ENCODE results near the gene ECI1.
"Not testable (repeated sequence)": the region's sequence is repeated elsewhere in the genome, so short reads cannot be mapped to it uniquely, and the experiment has no call there.

Gene ECI1

DNA sequence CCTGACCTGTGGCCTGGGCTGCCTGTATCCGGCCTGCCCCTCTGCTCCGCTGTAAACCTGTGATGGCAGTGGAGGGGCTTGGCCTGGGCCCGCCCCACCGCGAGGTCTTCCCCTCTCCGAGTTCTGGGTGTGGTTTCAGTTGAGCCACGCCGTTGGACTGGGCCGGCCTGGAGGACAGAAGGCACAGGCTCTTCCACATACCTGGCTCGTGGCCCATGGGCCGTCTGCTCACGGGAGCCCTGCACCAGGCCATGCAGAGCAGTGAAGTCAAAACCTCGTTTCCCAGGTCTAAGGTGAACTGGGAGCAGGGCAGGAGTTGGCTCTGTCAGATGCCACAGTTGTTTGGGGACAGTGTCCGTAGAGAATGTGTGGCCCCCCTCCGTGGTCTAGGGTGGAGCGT lies 22.1 kb upstream of the ECI1 start:
- H3K27ac Mint-ChIP-seq: no peak overlapping the region
- H3K9me3 Mint-ChIP-seq: no peaks in the 10 kb centered on the region
- H3K4me3 Mint-ChIP-seq: no peak overlapping the region
- no peak for DNase-seq
- TF ChIP-seq, protein P1, sequence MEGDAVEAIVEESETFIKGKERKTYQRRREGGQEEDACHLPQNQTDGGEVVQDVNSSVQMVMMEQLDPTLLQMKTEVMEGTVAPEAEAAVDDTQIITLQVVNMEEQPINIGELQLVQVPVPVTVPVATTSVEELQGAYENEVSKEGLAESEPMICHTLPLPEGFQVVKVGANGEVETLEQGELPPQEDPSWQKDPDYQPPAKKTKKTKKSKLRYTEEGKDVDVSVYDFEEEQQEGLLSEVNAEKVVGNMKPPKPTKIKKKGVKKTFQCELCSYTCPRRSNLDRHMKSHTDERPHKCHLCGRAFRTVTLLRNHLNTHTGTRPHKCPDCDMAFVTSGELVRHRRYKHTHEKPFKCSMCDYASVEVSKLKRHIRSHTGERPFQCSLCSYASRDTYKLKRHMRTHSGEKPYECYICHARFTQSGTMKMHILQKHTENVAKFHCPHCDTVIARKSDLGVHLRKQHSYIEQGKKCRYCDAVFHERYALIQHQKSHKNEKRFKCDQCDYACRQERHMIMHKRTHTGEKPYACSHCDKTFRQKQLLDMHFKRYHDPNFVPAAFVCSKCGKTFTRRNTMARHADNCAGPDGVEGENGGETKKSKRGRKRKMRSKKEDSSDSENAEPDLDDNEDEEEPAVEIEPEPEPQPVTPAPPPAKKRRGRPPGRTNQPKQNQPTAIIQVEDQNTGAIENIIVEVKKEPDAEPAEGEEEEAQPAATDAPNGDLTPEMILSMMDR (IDR thresholded peaks at IDR 0.05): no peak
- H3K27me3 Mint-ChIP-seq (ENCODE audit: low read depth, poor library complexity): no peaks in the 10 kb centered on the region
- H3K4me1 Mint-ChIP-seq: peaks cover 38% of the 10 kb centered on the region
- peaks cover 4% of the 10 kb centered on the region for H3K36me3 Mint-ChIP-seq (ENCODE audit: low read depth)

DNA sequence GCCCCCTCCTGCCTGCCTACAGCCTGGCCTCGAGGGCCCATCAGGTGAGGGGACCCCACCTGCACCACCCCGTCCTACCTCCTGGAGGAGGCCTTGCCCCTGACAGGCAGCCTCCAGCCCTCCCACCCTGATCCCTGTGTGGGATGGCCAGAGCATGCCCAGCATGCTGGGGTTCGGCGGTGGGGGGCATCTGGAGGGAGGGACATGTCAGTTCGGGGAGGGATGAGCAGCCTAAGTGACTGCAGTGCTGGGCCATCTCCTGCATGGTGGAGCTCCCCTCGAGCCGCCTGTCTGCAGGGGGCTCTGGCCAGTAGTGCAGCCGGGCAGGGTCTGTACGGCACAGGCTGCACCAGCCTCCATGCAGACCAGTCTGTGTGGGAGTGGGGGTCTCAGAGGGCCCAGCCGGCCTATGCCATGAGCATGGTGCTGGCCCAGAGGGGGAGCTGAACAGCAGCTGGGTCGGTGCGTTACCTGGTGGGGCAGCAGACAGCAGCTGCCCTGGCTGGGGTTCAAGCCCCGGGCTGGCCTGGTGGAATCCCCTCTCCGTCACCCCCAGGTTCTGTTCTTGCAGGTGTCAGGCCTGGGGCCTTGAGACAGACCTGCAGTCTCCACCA lies 20.6 kb upstream of the ECI1 start:
- H3K9me3 Mint-ChIP-seq: no peaks in the 10 kb centered on the region
- no peak overlapping the region for H3K4me3 Mint-ChIP-seq
- peaks cover 4% of the 10 kb centered on the region for H3K36me3 Mint-ChIP-seq (ENCODE audit: low read depth)
- no peak overlapping the region for H3K27ac Mint-ChIP-seq
- H3K4me1 Mint-ChIP-seq: peaks cover 26% of the 10 kb centered on the region
- DNase-seq: no peak
- TF ChIP-seq, protein P1 (IDR thresholded peaks at IDR 0.05): no peak
- peaks cover 4% of the 10 kb centered on the region for H3K27me3 Mint-ChIP-seq (ENCODE audit: low read depth, poor library complexity)

DNA sequence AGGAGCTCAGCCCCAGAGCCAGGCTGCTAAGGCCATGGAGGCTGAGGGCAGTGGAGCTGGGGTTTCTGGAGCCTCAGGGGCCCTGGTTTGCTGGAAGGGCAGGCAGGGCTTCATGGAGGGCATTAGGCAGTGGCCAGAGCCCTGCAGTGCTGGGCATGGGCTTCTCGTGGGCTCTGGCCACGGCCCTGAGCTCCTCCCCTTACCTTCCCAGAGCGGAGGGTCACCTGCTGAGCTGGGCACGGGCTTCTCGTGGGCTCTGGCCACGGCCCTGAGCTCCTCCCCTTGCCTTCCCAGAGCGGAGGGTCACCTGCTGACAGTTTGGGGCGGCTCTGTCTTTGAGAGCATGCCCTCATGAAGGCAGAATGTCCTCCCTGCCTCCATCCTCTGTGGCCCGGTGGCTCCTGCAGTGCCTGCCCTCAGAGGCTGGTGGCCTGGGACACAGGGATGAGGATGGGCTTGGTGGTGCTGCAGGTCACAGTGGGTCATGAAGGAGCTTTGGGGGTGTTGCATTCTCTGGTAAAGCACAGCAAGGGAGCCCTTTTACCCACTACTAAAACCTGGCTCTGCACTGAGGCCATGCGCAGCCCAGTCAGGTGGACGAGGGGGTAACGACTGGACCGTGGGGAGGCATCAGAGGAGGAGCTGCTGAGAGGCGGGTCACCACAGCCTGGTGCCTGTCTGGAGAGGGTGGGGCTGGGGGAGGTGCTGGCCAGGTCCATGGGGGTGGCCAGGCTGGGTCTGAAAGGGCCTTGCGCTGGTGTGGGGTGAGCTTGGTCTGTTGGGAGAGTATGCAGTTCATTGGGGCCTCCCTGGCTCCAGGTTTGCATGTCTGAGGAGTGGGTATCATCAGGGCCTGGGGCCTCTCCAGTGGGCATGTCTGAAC lies 19.4 kb upstream of the ECI1 start:
- H3K4me1 Mint-ChIP-seq: peaks cover 26% of the 10 kb centered on the region
- DNase-seq: no peak
- H3K27ac Mint-ChIP-seq: no peak overlapping the region
- H3K9me3 Mint-ChIP-seq: no peaks in the 10 kb centered on the region
- TF ChIP-seq, protein P1 (IDR thresholded peaks at IDR 0.05): no peak
- peaks cover 4% of the 10 kb centered on the region for H3K36me3 Mint-ChIP-seq (ENCODE audit: low read depth)
- H3K4me3 Mint-ChIP-seq: no peak overlapping the region
- peaks cover 4% of the 10 kb centered on the region for H3K27me3 Mint-ChIP-seq (ENCODE audit: low read depth, poor library complexity)

DNA sequence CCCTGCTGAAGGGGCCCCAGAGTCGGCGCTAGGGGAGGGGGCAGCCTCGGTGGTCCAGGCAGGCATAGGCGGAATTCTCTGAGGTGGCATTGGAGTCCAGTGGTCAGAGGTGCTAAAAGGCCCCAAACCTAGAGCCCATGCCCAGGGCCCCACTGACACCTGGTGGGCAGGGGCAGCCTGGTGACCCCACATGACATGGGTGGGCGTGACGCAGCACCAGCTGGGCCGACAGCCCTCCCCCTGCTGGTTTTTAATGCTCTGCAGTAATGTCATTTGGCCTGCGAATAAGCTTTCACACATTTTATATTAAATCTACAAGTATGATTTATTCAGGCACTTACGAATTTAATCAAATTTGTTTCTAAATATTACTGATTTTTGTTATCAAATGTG lies 18.7 kb upstream of the ECI1 start:
- TF ChIP-seq, protein P1 (IDR thresholded peaks at IDR 0.05): no peak
- peaks cover 6% of the 10 kb centered on the region for H3K36me3 Mint-ChIP-seq (ENCODE audit: low read depth)
- H3K4me3 Mint-ChIP-seq: peak overlapping the region; percentile 94
- no peak overlapping the region for H3K27ac Mint-ChIP-seq
- peaks cover 4% of the 10 kb centered on the region for H3K27me3 Mint-ChIP-seq (ENCODE audit: low read depth, poor library complexity)
- no peaks in the 10 kb centered on the region for H3K9me3 Mint-ChIP-seq
- H3K4me1 Mint-ChIP-seq: peaks cover 30% of the 10 kb centered on the region
- DNase-seq: no peak

DNA sequence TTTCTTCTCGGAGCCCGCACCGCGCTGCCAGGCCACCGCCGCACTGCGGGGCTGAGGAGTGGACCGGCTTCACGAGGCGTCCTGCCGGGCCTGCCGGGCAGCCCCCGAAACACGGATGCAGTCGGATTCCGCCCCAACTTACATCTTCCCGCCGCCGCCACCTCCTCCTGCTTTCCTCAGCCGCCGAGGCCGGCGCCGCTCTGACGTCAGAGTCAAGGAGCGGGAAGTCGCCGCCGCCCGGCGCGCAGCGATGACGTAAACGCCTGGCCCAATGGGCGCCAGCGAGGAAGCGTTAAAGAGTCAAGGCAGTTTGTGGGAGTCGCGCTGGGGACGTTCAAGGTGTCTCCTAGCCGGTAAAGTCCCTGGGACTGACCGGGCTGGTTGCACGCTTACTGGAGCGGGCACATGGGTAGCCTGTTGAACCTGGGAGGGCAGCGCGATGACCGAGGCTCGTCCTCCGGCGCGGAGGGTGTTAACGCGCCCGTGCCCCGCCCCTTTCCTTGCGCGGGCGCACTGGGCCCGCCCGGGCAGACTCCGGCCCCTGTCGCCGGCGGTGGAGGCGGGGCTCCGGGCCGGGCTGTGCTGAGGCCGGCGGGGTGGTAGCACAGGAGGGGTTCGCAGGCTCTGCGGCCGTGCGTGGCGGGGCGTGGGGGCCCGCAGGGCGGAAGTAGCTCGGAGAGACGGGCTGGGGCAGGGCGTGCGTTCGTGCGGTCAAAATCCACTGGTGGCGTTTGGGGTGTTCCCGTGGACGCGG lies 16.7 kb upstream of the ECI1 start, which contains the start of gene RNPS1:
Gene RNPS1 (minus strand): TSS at position 214 of the 754 bp plus-strand sequence. CDS start 3,483 bp downstream, outside the sequence.
- H3K27ac Mint-ChIP-seq: peak within 1 kb of the TSS; percentile 100
- peaks cover 20% of the 10 kb centered on the region for H3K36me3 Mint-ChIP-seq (ENCODE audit: low read depth)
- H3K9me3 Mint-ChIP-seq: no peaks in the 10 kb centered on the region
- H3K4me1 Mint-ChIP-seq: peaks cover 41% of the 10 kb centered on the region
- H3K4me3 Mint-ChIP-seq: peak within 1 kb of the TSS; percentile 94
- TF ChIP-seq, protein P1 (IDR thresholded peaks at IDR 0.05): no peak
- peak; percentile 98 for DNase-seq
- peaks cover 4% of the 10 kb centered on the region for H3K27me3 Mint-ChIP-seq (ENCODE audit: low read depth, poor library complexity)

DNA sequence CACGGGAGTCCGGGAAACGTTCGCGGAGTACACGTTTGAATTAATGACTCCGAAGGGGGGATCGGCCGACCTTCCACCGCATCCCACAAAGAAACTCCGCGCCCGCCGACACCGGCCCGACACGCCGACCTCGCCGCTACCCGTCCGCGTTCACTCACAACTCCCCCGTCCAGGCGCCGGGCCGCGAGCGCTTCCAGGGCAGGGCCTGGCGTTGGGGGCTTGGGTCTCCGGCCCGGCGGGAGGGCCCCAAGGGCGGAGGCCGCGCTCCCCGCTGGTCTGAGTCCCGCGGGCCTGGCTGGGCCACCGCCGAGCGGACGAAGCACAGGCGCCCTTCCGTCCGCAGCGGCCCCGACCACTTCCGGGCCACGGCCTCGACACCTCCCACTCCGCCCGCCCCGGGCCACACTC lies 16.1 kb upstream of the ECI1 start:
- Mint-ChIP-seq H3K4me3 (peak overlapping the region; percentile 94), H3K36me3 (ENCODE audit: low read depth) (peaks cover 26% of the 10 kb centered on the region), H3K27ac (peak overlapping the region; percentile 100), H3K4me1 (peaks cover 41% of the 10 kb centered on the region)
- not testable (repeated sequence) for H3K9me3 Mint-ChIP-seq; H3K27me3 Mint-ChIP-seq (ENCODE audit: low read depth, poor library complexity); DNase-seq

DNA sequence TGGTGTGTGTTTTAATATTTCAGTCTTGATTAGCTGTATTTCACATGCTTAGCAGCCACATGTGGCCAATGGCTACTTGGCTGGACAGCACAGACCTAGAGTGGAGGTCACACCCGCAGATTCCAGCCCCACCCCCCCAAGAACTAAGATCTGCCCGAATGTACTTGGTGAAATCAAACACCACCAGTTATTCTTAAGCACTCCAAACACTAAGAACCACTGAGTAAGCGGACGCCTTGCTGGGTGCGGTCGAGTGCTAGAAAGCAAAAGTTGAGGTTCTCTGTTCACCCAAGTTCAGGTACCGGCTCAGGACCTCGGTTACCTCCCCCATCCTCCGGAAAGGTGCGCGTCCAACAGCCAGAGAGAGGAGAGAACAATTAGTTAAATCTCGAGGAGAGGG lies 15.5 kb upstream of the ECI1 start:
- H3K27me3 Mint-ChIP-seq (ENCODE audit: low read depth, poor library complexity); DNase-seq; H3K9me3 Mint-ChIP-seq: not testable (repeated sequence)
- Mint-ChIP-seq H3K4me3 (peak overlapping the region; percentile 94), H3K4me1 (peaks cover 41% of the 10 kb centered on the region), H3K27ac (peak overlapping the region; percentile 100), H3K36me3 (ENCODE audit: low read depth) (peaks cover 32% of the 10 kb centered on the region)

DNA sequence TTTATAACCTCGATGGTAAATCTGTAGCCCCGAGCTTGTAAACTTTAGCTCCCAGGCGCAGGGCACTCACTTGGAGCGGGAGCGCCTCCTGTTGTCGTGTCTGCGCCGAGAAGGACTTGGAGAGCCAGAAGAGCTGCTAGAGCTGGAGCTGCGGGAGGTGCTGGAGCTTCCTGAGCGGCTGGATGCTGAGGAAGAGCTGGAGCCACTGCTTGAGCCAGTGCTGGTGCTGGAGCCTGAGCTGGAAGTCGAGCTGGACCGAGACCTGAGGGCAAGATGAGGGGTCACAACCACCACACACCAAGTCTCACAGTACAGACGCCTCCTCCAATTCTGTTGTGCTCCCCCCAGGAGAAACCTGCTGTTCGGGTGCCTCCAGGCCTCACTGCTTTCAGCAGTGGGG lies 11.6 kb upstream of the ECI1 start:
- H3K27me3 Mint-ChIP-seq (ENCODE audit: low read depth, poor library complexity); H3K4me3 Mint-ChIP-seq; DNase-seq; H3K9me3 Mint-ChIP-seq: not testable (repeated sequence)
- Mint-ChIP-seq H3K27ac (peak overlapping the region; percentile 29), H3K36me3 (ENCODE audit: low read depth) (peaks cover 66% of the 10 kb centered on the region), H3K4me1 (peaks cover 32% of the 10 kb centered on the region)
